Measurements from ENCODE around the gene ACOX1. TPM values are rescaled to one million over a fixed set of nuclear protein-coding genes. Genes with fewer than 3 reads are reported as not detected.

Gene ACOX1
- total RNA-seq, 1 donor from 2014 or later, result 25.3 TPM

DNA sequence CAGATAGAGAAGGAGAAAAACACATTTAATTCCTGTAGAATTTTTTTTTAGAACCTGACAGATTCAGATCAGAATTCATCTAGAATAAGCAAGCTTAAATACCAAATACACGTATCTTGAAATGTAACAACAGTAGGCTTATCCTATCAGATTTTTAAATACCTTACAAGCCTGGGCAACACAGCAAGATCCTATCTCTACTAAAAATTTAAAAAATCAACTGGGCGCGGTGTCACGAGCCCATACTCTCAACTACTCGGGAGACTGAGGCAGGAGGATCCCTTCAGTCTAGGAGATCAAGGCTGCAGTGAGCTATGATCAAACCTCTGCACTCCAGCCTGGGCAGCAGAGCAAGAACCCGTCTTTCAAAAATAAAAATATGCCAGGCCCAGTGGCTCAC lies 13.5 kb downstream of the ACOX1 start:
- no peak overlapping the region for H3K27ac Mint-ChIP-seq
- no peaks in the 10 kb centered on the region for H3K4me1 Mint-ChIP-seq (ENCODE audit: low read depth)
- intact Hi-C loops (cut with micrococcal nuclease), result no loop called here
- no peaks in the 10 kb centered on the region for H3K27me3 Mint-ChIP-seq (ENCODE audit: insufficient read depth)
- no peaks in the 10 kb centered on the region for H3K9me3 Mint-ChIP-seq
- H3K4me3 Mint-ChIP-seq, result no peak overlapping the region
- DNase-seq (ENCODE audit: low spot score), result no peak
- peaks cover 4% of the 10 kb centered on the region for H3K36me3 Mint-ChIP-seq (ENCODE audit: low read depth)

- Mint-ChIP-seq H3K36me3 (ENCODE audit: low read depth) (peaks cover 12% of the 10 kb centered on the region), H3K4me3 (no peak overlapping the region), H3K27ac (no peak overlapping the region), H3K9me3 (no peaks in the 10 kb centered on the region), H3K27me3 (ENCODE audit: insufficient read depth) (no peaks in the 10 kb centered on the region), H3K4me1 (ENCODE audit: low read depth) (peaks cover 5% of the 10 kb centered on the region)
- intact Hi-C loops (cut with micrococcal nuclease), result no loop called here
- no peak for DNase-seq (ENCODE audit: low spot score)
Measured at GRCh38 chr17:75959839-75960511, 19.0 kb downstream of the ACOX1 start.

DNA sequence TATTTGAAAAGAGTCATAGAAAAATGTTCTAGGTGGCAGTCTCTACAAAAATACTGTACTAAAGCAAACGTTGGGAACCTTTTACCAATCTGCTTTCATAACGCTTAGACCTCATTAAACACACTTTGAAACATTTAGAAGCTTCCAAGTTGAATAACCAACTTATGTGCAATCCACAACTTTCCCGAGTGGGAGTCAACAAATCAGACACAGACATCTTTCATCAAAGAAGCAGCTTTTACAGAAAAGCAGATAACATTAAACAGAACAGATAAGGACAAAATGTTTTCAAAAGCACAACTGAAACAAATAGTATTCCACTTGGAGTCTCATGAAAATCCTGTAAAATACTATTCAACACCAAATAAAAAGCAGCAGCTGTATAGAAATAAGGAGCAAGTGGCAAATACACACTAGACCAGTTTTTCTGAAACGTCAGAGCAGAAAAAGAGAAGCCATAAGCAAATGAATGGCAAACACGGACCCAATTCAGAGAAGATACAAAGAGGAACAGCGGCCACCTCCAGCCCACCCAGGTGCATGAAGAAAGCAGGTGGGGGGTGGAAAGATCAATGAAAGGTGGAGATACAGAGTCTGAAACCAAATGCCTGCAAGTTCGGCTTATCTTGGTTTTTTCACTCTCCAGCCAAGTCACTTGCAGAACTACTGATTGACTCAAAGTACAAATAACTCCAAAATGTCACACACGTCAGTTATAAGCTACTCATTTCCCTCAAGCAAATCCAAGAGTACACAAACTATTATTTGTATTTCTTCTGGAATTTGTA lies 19.7 kb downstream of the ACOX1 start:
- Mint-ChIP-seq H3K9me3 (no peaks in the 10 kb centered on the region), H3K27me3 (ENCODE audit: insufficient read depth) (no peaks in the 10 kb centered on the region), H3K36me3 (ENCODE audit: low read depth) (peaks cover 12% of the 10 kb centered on the region), H3K27ac (no peak overlapping the region), H3K4me3 (no peak overlapping the region), H3K4me1 (ENCODE audit: low read depth) (peaks cover 5% of the 10 kb centered on the region)
- intact Hi-C loops (cut with micrococcal nuclease), result no loop called here
- no peak for DNase-seq (ENCODE audit: low spot score)

GRCh38 chr17:75950855-75951554 lies 28.0 kb downstream of the ACOX1 start:
- no peaks in the 10 kb centered on the region for H3K27me3 Mint-ChIP-seq (ENCODE audit: insufficient read depth)
- intact Hi-C loops (cut with micrococcal nuclease), result no loop called here
- no peak for DNase-seq (ENCODE audit: low spot score)
- no peak overlapping the region for H3K27ac Mint-ChIP-seq
- peaks cover 25% of the 10 kb centered on the region for H3K36me3 Mint-ChIP-seq (ENCODE audit: low read depth)
- peaks cover 7% of the 10 kb centered on the region for H3K4me1 Mint-ChIP-seq (ENCODE audit: low read depth)
- H3K4me3 Mint-ChIP-seq, result no peak overlapping the region
- H3K9me3 Mint-ChIP-seq, result no peaks in the 10 kb centered on the region

GRCh38 chr17:75950421-75950820 lies 28.5 kb downstream of the ACOX1 start:
- no peaks in the 10 kb centered on the region for H3K9me3 Mint-ChIP-seq
- H3K27ac Mint-ChIP-seq, result no peak overlapping the region
- DNase-seq (ENCODE audit: low spot score), result no peak
- no peaks in the 10 kb centered on the region for H3K27me3 Mint-ChIP-seq (ENCODE audit: insufficient read depth)
- H3K36me3 Mint-ChIP-seq (ENCODE audit: low read depth), result peaks cover 22% of the 10 kb centered on the region
- no peak overlapping the region for H3K4me3 Mint-ChIP-seq
- intact Hi-C loops (cut with micrococcal nuclease), result no loop called here
- H3K4me1 Mint-ChIP-seq (ENCODE audit: low read depth), result peaks cover 7% of the 10 kb centered on the region

DNA sequence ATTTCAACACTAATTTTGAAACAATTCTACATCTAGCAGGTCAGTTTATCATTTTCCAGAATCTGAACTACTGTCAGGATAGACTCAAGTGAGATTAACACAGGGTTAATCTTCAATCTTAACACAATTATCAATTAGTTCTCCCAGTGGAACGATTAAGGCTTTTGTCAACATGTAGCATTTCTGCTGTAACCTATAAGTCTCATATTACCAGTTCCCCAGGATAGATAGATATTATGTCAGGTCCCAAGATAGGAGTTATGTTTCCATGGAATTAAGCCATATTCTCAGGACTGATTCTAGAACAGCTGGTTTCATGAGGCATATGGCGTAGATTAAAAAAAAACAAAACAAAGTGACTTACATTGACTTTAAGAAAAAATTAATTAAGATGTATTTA lies 33.8 kb downstream of the ACOX1 start:
- Mint-ChIP-seq H3K4me3 (no peak overlapping the region), H3K27me3 (ENCODE audit: insufficient read depth) (no peaks in the 10 kb centered on the region), H3K27ac (no peak overlapping the region), H3K9me3 (no peaks in the 10 kb centered on the region), H3K36me3 (ENCODE audit: low read depth) (peaks cover 9% of the 10 kb centered on the region), H3K4me1 (ENCODE audit: low read depth) (peaks cover 12% of the 10 kb centered on the region)
- intact Hi-C loops (cut with micrococcal nuclease), result no loop called here
- no peak for DNase-seq (ENCODE audit: low spot score)

DNA sequence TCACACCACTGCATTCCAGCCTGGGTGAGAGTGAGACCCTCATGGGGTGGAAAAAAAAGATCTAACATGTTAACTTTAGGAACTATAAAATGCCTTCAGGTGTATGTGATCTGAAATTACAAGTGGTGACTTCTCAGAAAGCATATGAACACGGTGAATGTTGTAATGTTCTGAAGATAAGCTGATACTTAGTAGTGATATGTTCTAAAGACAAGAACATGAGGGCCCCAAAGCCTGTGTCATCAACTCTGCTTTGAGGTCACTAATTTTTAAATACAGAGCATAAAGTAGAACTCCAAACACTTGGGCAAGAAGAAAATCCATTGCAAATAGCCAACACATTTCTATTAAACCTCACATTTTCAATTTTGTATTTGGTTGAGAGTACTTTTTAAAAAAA lies 35.5 kb downstream of the ACOX1 start:
- no peak for DNase-seq (ENCODE audit: low spot score)
- Mint-ChIP-seq H3K27ac (no peak overlapping the region), H3K9me3 (no peaks in the 10 kb centered on the region), H3K36me3 (ENCODE audit: low read depth) (peaks cover 5% of the 10 kb centered on the region), H3K4me3 (no peak overlapping the region), H3K27me3 (ENCODE audit: insufficient read depth) (no peaks in the 10 kb centered on the region), H3K4me1 (ENCODE audit: low read depth) (peaks cover 13% of the 10 kb centered on the region)
- intact Hi-C loops (cut with micrococcal nuclease), result no loop called here

DNA sequence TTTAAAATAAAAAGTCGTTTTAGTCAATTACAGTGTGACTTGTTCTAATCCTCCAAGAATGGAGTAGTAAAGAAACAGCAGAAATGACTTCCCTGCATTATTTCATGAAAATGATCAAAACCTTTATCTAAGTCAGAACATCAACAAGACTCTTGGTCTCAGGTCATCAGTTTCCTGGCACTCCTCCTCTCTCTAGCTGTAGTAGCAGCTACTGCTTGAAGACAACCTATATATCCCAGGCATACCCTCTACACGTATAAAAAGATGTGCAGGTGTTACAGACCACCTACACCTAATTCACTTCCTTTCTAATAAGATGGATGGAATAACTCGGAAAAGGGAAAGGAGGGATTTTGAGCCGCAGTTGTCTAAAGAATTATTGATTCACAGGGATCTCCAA lies 36.5 kb downstream of the ACOX1 start:
- Mint-ChIP-seq H3K27me3 (ENCODE audit: insufficient read depth) (no peaks in the 10 kb centered on the region), H3K36me3 (ENCODE audit: low read depth) (no peaks in the 10 kb centered on the region), H3K4me3 (no peak overlapping the region), H3K27ac (no peak overlapping the region), H3K4me1 (ENCODE audit: low read depth) (peaks cover 13% of the 10 kb centered on the region), H3K9me3 (no peaks in the 10 kb centered on the region)
- intact Hi-C loops (cut with micrococcal nuclease), result no loop called here
- no peak for DNase-seq (ENCODE audit: low spot score)

DNA sequence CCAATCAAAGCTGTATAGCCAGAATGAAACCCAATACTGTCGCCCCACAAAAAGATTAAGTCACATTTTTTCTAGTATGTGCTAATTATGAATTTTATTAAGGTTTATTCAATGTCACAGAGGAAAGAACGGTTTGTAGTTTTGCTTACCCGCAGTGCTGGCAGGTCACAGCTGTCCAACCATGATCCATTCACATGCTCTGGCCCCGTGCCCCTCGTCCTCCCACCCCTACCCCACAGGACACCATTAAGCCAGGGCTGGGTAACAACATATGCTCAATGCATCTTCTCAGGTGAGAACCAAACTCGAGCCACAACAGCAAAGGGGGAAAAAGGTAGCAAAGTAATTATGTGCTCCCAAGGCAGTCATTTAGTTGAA lies 37.5 kb downstream of the ACOX1 start:
- Mint-ChIP-seq H3K36me3 (ENCODE audit: low read depth) (no peaks in the 10 kb centered on the region), H3K27ac (peak overlapping the region; percentile 13), H3K9me3 (no peaks in the 10 kb centered on the region), H3K4me1 (ENCODE audit: low read depth) (peaks cover 13% of the 10 kb centered on the region), H3K27me3 (ENCODE audit: insufficient read depth) (no peaks in the 10 kb centered on the region), H3K4me3 (peak overlapping the region; percentile 88)
- intact Hi-C loops (cut with micrococcal nuclease), result loop anchor here (1.0 kb wide), 4 partner anchors 37 to 730 kb away; partner anchors contain the start of genes ACOX1, MRPL38, TEN1 and WBP2
- no peak for DNase-seq (ENCODE audit: low spot score)

GRCh38 chr17:75940727-75941441 lies 38.1 kb downstream of the ACOX1 start, which contains the start of gene FBF1:
Gene FBF1, minus strand, starts transcription at chr17:75941042. Its CDS starts 2,893 bp downstream, at chr17:75938149.
- intact Hi-C loops (cut with micrococcal nuclease), result loop anchor here (1.0 kb wide), 4 partner anchors 37 to 730 kb away; partner anchors contain the start of genes ACOX1, MRPL38, TEN1 and WBP2
- DNase-seq (ENCODE audit: low spot score), result peak; percentile 88
- Mint-ChIP-seq H3K4me1 (ENCODE audit: low read depth) (peaks cover 13% of the 10 kb centered on the region), H3K9me3 (no peaks in the 10 kb centered on the region), H3K4me3 (peak within 1 kb of the TSS; percentile 88), H3K27ac (peak within 1 kb of the TSS; percentile 50), H3K27me3 (ENCODE audit: insufficient read depth) (no peaks in the 10 kb centered on the region), H3K36me3 (ENCODE audit: low read depth) (no peaks in the 10 kb centered on the region)

GRCh38 chr17:75937652-75938051 lies 41.3 kb downstream of the ACOX1 start:
- DNase-seq (ENCODE audit: low spot score), result no peak
- Mint-ChIP-seq H3K4me3 (no peak overlapping the region), H3K9me3 (no peaks in the 10 kb centered on the region), H3K27ac (no peak overlapping the region), H3K27me3 (ENCODE audit: insufficient read depth) (no peaks in the 10 kb centered on the region), H3K4me1 (ENCODE audit: low read depth) (peaks cover 13% of the 10 kb centered on the region), H3K36me3 (ENCODE audit: low read depth) (no peaks in the 10 kb centered on the region)
- intact Hi-C loops (cut with micrococcal nuclease), result no loop called here

GRCh38 chr17:75933808-75934207 lies 45.2 kb downstream of the ACOX1 start:
- Mint-ChIP-seq H3K4me3 (no peak overlapping the region), H3K27ac (no peak overlapping the region), H3K27me3 (ENCODE audit: insufficient read depth) (no peaks in the 10 kb centered on the region), H3K36me3 (ENCODE audit: low read depth) (peaks cover 2% of the 10 kb centered on the region), H3K4me1 (ENCODE audit: low read depth) (no peaks in the 10 kb centered on the region), H3K9me3 (no peaks in the 10 kb centered on the region)
- DNase-seq (ENCODE audit: low spot score), result no peak
- intact Hi-C loops (cut with micrococcal nuclease), result no loop called here

All from activated T-helper 1 cell treated with anti-CD3 and anti-CD28 coated beads, Interleukin-12 subunit alpha, Interleukin-12 subunit beta, Interleukin-2, Interleukin-4 antibody, amounts not matched to agents 30 ng/mL and 10 ng/mL and 1 ng/mL, durations not matched to agents 14 hours and 24 hours and 36 hours (primary cell).